Measurements from ENCODE around the gene DNAI2.

The DNAI2 gene

DNA sequence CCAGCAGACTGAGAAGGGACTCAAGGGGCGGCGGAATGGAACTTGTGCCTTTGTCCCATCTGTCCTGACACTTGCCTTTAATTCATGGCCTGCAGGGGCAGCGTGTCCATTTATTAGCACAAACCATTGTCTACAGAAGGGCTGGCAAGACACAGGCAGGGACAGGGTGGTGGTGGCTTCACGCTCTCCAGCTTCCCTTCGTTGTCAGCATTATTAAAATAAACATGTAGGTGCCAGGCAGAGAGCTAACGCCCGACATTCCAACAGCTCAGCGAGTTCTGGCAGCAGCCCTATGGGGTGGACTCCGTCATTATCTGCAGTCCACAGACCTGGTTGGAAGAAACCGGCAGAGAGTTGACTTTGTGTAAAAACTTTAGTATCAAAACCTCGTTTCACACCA, 16.3 kb downstream of the DNAI2 start:
- Histone ChIP-seq H3K27me3 (peaks cover 5% of the 10 kb centered on the region), H3K27ac (no peak overlapping the region), H3K4me1 (ENCODE audit: control insufficient read depth in 1 of 2, insufficient read depth in 1 of 2, low read depth in 1 of 2, low read length in 1 of 2) (no peaks in the 10 kb centered on the region)

DNA sequence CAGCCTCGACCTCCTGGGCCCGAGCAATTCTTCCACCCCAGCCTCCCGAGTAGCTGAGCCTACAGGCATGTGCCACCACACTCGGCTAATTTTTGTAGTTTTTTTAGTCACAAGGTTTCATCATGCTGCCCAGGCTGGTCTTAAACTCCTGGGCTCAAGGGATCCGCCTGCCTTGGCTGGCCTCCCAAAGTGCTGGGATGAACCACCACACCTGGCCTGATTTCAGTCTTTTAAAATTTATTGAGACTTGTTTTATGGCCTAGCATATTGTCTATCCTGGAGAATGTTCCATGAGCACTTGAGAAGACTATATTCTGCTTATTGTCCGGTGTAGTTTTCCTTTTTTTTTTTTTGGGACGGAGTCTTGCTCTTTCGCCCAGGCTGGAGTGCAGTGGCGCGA, 18.5 kb downstream of the DNAI2 start:
- peaks cover 17% of the 10 kb centered on the region for H3K27me3 ChIP-seq
- no peak overlapping the region for H3K4me3 ChIP-seq (ENCODE audit: low read depth in 1 of 2, low read length in 1 of 2)
- no peaks in the 10 kb centered on the region for H3K9me3 ChIP-seq
- H3K4me1 ChIP-seq (ENCODE audit: control insufficient read depth in 1 of 2, insufficient read depth in 1 of 2, low read depth in 1 of 2, low read length in 1 of 2) = no peaks in the 10 kb centered on the region
- H3K36me3 ChIP-seq = no peaks in the 10 kb centered on the region
- TF ChIP-seq CTCF (IDR thresholded peaks at IDR 0.05) = no peak
- no peak overlapping the region for H3K27ac ChIP-seq

More for the DNA sequence above, 16.3 kb downstream of the DNAI2 start:
- no peak for TF ChIP-seq CTCF (IDR thresholded peaks at IDR 0.05)
- Histone ChIP-seq H3K9me3 (no peaks in the 10 kb centered on the region), H3K4me3 (ENCODE audit: low read depth in 1 of 2, low read length in 1 of 2) (no peak overlapping the region), H3K36me3 (no peaks in the 10 kb centered on the region)

- Histone ChIP-seq H3K9me3 (no peaks in the 10 kb centered on the region), H3K4me3 (ENCODE audit: low read depth in 1 of 2, low read length in 1 of 2) (no peak overlapping the region), H3K27me3 (peaks cover 17% of the 10 kb centered on the region), H3K4me1 (ENCODE audit: control insufficient read depth in 1 of 2, insufficient read depth in 1 of 2, low read depth in 1 of 2, low read length in 1 of 2) (no peaks in the 10 kb centered on the region), H3K27ac (no peak overlapping the region), H3K36me3 (no peaks in the 10 kb centered on the region)
- TF ChIP-seq CTCF (IDR thresholded peaks at IDR 0.05) = no peak
These were observed 21.9 kb downstream of the DNAI2 start for GRCh38 chr17:74295625-74296547.

DNA sequence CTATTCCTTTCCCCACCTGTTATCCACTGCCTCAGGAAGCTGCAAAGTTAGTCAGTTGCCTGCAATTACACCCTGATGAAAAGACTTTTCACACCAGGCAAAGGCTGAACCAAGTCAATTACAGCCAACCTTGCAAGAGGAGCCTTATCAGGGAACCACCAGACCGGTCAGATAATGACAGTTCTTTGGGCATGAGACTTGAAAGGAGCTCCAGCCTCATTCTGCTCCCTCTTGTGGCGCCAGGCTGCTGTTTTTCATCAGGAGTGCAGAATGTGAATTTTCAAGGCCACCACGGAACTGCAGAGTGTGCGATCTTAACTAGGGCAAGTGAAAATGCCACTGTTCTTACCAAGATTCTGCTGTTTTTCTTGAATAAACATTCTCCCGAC, 22.5 kb downstream of the DNAI2 start:
- no peak for TF ChIP-seq CTCF (IDR thresholded peaks at IDR 0.05)
- Histone ChIP-seq H3K27ac (no peak overlapping the region), H3K36me3 (no peaks in the 10 kb centered on the region), H3K27me3 (peaks cover 17% of the 10 kb centered on the region), H3K9me3 (no peaks in the 10 kb centered on the region), H3K4me3 (ENCODE audit: low read depth in 1 of 2, low read length in 1 of 2) (no peak overlapping the region), H3K4me1 (ENCODE audit: control insufficient read depth in 1 of 2, insufficient read depth in 1 of 2, low read depth in 1 of 2, low read length in 1 of 2) (no peaks in the 10 kb centered on the region)

DNA sequence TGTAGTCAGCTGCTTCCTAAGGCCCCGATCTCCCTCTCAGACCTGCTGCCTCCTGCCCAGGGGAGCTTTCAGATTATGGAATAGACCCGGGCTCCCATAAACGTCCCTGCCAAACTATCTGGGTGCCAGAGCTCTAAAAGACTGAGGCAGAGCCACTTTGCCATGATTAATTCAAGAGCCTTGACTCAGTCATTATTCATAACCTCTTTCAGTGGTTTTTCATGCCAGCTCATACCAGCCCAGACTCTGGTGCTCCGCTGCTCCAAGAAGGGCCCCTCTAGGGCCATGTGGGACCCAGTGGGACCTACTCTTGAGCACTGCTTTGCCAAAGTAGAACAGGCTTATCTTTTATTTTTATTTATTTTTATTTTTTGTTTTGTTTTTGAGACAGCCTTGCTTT, 23.9 kb downstream of the DNAI2 start:
- H3K36me3 ChIP-seq = no peaks in the 10 kb centered on the region
- H3K27me3 ChIP-seq = peaks cover 17% of the 10 kb centered on the region
- no peaks in the 10 kb centered on the region for H3K9me3 ChIP-seq
- no peaks in the 10 kb centered on the region for H3K4me1 ChIP-seq (ENCODE audit: control insufficient read depth in 1 of 2, insufficient read depth in 1 of 2, low read depth in 1 of 2, low read length in 1 of 2)
- H3K27ac ChIP-seq = no peak overlapping the region
- no peak for TF ChIP-seq CTCF (IDR thresholded peaks at IDR 0.05)
- no peak overlapping the region for H3K4me3 ChIP-seq (ENCODE audit: low read depth in 1 of 2, low read length in 1 of 2)

Measured in neutrophil (primary cell).